GM19438 (cell line): Measurements from ENCODE around the gene OPCML.
A peak's percentile ranks its signal among the peaks of the same experiment; 100 is the strongest.

ENCODE experiments used
- ATAC-seq: cut with Tn5 transposase; IDR thresholded peaks from one replicate; pipeline ENCODE4 v1.9.1; 2021; ENCODE audit warnings: low read depth; ENCODE audit not compliant: unreplicated experiment

The OPCML gene

GRCh38 chr11:133149698-133150097 lies 382.6 kb downstream of the OPCML start:
- ATAC-seq, result no peak

- ATAC-seq, result no peak
These were observed 384.7 kb downstream of the OPCML start for GRCh38 chr11:133147625-133148024.

GRCh38 chr11:133146697-133147306 lies 385.5 kb downstream of the OPCML start:
- no peak for ATAC-seq

- ATAC-seq, result no peak
These were observed 394.4 kb downstream of the OPCML start for GRCh38 chr11:133137939-133138338.

GRCh38 chr11:133137270-133137669 lies 395.0 kb downstream of the OPCML start:
- no peak for ATAC-seq

GRCh38 chr11:133136376-133136775 lies 395.9 kb downstream of the OPCML start:
- ATAC-seq, result no peak

- ATAC-seq, result peak; percentile 99
These were observed 397.8 kb downstream of the OPCML start for GRCh38 chr11:133134314-133135173.

GRCh38 chr11:133133606-133134005 lies 398.7 kb downstream of the OPCML start:
- no peak for ATAC-seq

GRCh38 chr11:133133050-133133449 lies 399.3 kb downstream of the OPCML start:
- ATAC-seq, result no peak

GRCh38 chr11:133127741-133128140 lies 404.6 kb downstream of the OPCML start:
- no peak for ATAC-seq

GRCh38 chr11:133123796-133124195 lies 408.5 kb downstream of the OPCML start:
- ATAC-seq, result no peak

GRCh38 chr11:133123366-133123765 lies 408.9 kb downstream of the OPCML start:
- ATAC-seq, result no peak

- ATAC-seq, result no peak
These were observed 410.0 kb downstream of the OPCML start for GRCh38 chr11:133122256-133122655.

GRCh38 chr11:133118563-133119268 lies 413.6 kb downstream of the OPCML start:
- no peak for ATAC-seq

GRCh38 chr11:133115099-133115498 lies 417.2 kb downstream of the OPCML start:
- ATAC-seq, result no peak

- no peak for ATAC-seq
These were observed 424.5 kb downstream of the OPCML start for GRCh38 chr11:133107763-133108162.

GRCh38 chr11:133107136-133107535 lies 425.2 kb downstream of the OPCML start:
- ATAC-seq, result no peak

GRCh38 chr11:133106417-133106816 lies 425.9 kb downstream of the OPCML start:
- no peak for ATAC-seq

- ATAC-seq, result no peak
These were observed 428.1 kb downstream of the OPCML start for GRCh38 chr11:133104009-133104744.

- no peak for ATAC-seq
These were observed 435.3 kb downstream of the OPCML start for GRCh38 chr11:133096981-133097380.

- no peak for ATAC-seq
These were observed 445.8 kb downstream of the OPCML start for GRCh38 chr11:133086518-133086917.
